H1 (cell line): ENCODE results near the gene NAIF1. TPM values are rescaled to one million over a fixed set of nuclear protein-coding genes. Genes with fewer than 3 reads are reported as not detected.

Source experiments
- CTCF ChIA-PET: fragments of 300-600 bp; sonication (Branson Sonifier 250); formaldehyde crosslinking; loops from one replicate; lab custom pipeline; 2021; ENCODE audit not compliant: partially characterized antibody; lab: Charles Lee
- POLR2A ChIA-PET: fragments of 300-600 bp; sonication (Branson Sonifier 250); formaldehyde crosslinking; loops from one replicate; lab custom pipeline; 2021; ENCODE audit warnings: inconsistent platforms; ENCODE audit not compliant: partially characterized antibody; lab: Charles Lee
- DNase-seq, 2 experiments: peaks; one replicate each; pipeline versions ENCODE4 v3.0.0 to v3.0.0-alpha.2; 2010 to 2022; ENCODE audit warnings: low spot score in 2 of 2, low read depth in 1 of 2, mixed read lengths in 1 of 2
- FAIRE-seq: peaks from 2 replicates; lab custom pipeline; 2011; peaks lifted over from hg19 to GRCh38; lab: Jason Lieb, UNC
- H2AFZ ChIP-seq: 2 replicates; pipeline ENCODE4 v1.8.1; 2012; ENCODE audit warnings: low read length, inconsistent platforms
- H2AK5ac ChIP-seq: 2 replicates; pipeline ENCODE4 v1.6.1; 2013; ENCODE audit warnings: low read depth, low read length
- H2BK120ac ChIP-seq: replicated peaks from 2 replicates; pipeline ENCODE3; 2013; ENCODE audit warnings: low read depth, low read length, inconsistent platforms
- H2BK12ac ChIP-seq: 2 replicates; pipeline ENCODE4 v1.6.1; 2013; ENCODE audit warnings: low read depth, low read length
- H2BK15ac ChIP-seq: 2 replicates; pipeline ENCODE4 v1.6.1; 2013; ENCODE audit warnings: low read length
- H2BK20ac ChIP-seq: 2 replicates; pipeline ENCODE4 v1.6.1; 2013; ENCODE audit warnings: low read length
- H2BK5ac ChIP-seq: 2 replicates; pipeline ENCODE4 v1.6.1; 2013; ENCODE audit warnings: low read depth, low read length
- H3K14ac ChIP-seq: 2 replicates; pipeline ENCODE4 v1.6.1; 2013; ENCODE audit warnings: inconsistent platforms; ENCODE audit not compliant: insufficient read length
- H3K18ac ChIP-seq: 2 replicates; pipeline ENCODE4 v1.6.1; 2013; ENCODE audit warnings: low read length; ENCODE audit errors: extremely low read depth
- H3K23ac ChIP-seq: 2 replicates; pipeline ENCODE4 v1.6.1; 2013; ENCODE audit warnings: inconsistent platforms; ENCODE audit not compliant: insufficient read length
- H3K23me2 ChIP-seq: 2 replicates; pipeline ENCODE4 v1.6.1; 2013; ENCODE audit warnings: low read depth, low read length
- H3K27ac ChIP-seq: 2 replicates; pipeline ENCODE4 v1.6.1; 2011; ENCODE audit warnings: low read depth, low read length, inconsistent platforms
- H3K27me3 ChIP-seq, 4 experiments: replicated peaks in 1 of 4; 1 replicate in 1 of 4; 2 replicates in 3 of 4; pipeline versions ENCODE4 v1.6.1 to v1.8.1; 2011 to 2013; ENCODE audit warnings: low read length in 3 of 4, mild to moderate bottlenecking in 3 of 4, inconsistent platforms in 2 of 4, mixed read lengths in 2 of 4, moderate library complexity in 1 of 4; ENCODE audit not compliant: control insufficient read depth in 3 of 4, insufficient read depth in 3 of 4; ENCODE audit errors: extremely low read depth in 1 of 4
- H3K36me3 ChIP-seq, 4 experiments: 2 replicates each; pipeline versions ENCODE4 v1.6.1 to v1.8.1; 2011 to 2013; ENCODE audit warnings: mild to moderate bottlenecking in 4 of 4, low read length in 3 of 4, moderate library complexity in 2 of 4, control low read depth in 1 of 4, inconsistent platforms in 1 of 4; ENCODE audit not compliant: insufficient read depth in 4 of 4, control insufficient read depth in 2 of 4
- H3K4ac ChIP-seq: replicated peaks from 2 replicates; pipeline ENCODE3; 2013; ENCODE audit warnings: low read length, low read depth, mixed read lengths, inconsistent platforms; ENCODE audit not compliant: insufficient read length
- H3K4me1 ChIP-seq, 4 experiments: replicated peaks in 1 of 4; 1 replicate in 1 of 4; 2 replicates in 3 of 4; pipeline versions ENCODE4 v1.6.1 to v1.8.1; 2011 to 2013; ENCODE audit warnings: low read length in 3 of 4, inconsistent platforms in 2 of 4, mixed read lengths in 1 of 4; ENCODE audit not compliant: insufficient read depth in 4 of 4, control insufficient read depth in 3 of 4
- H3K4me2 ChIP-seq, 2 experiments: 2 replicates each; pipeline versions ENCODE4 v1.6.1 to v1.8.1; 2011 to 2013; ENCODE audit warnings: low read depth in 2 of 2, low read length in 2 of 2, control low read depth in 1 of 2, inconsistent platforms in 1 of 2, mild to moderate bottlenecking in 1 of 2; ENCODE audit not compliant: insufficient read depth in 1 of 2
- H3K4me3 ChIP-seq, 4 experiments: fragments of 200-600, 300-600 bp in 1 of 4; sonication (generic), shearing (Covaris generic), sonication (Bioruptor Twin) in 1 of 4; 2 replicates each; pipeline versions ENCODE4 v1.5.1 to v1.8.1; 2011 to 2016; ENCODE audit warnings: low read length in 4 of 4, low read depth in 3 of 4, control low read depth in 2 of 4, inconsistent platforms in 2 of 4, mild to moderate bottlenecking in 2 of 4, mixed read lengths in 1 of 4, moderate library complexity in 1 of 4; ENCODE audit not compliant: insufficient read depth in 2 of 4; ENCODE audit errors: extremely low read depth in 1 of 4
- H3K56ac ChIP-seq: replicated peaks from 2 replicates; pipeline ENCODE3; 2013; ENCODE audit warnings: low read depth, mild to moderate bottlenecking, mixed read lengths, low read length, inconsistent platforms; ENCODE audit not compliant: insufficient read length
- H3K79me1 ChIP-seq: 2 replicates; pipeline ENCODE4 v1.6.1; 2013; ENCODE audit warnings: low read depth, low read length, control low read depth
- H3K79me2 ChIP-seq, 2 experiments: 2 replicates each; pipeline versions ENCODE4 v1.6.1 to v1.8.1; 2012 to 2013; ENCODE audit warnings: low read length in 2 of 2, mild to moderate bottlenecking in 2 of 2, inconsistent platforms in 1 of 2; ENCODE audit not compliant: insufficient read depth in 2 of 2, control insufficient read depth in 1 of 2
- H3K9ac ChIP-seq, 4 experiments: replicated peaks in 1 of 4; 1 replicate in 1 of 4; 2 replicates in 3 of 4; pipeline versions ENCODE4 v1.6.1 to v1.8.1; 2011 to 2013; ENCODE audit warnings: low read depth in 3 of 4, low read length in 3 of 4, control low read depth in 2 of 4, mild to moderate bottlenecking in 2 of 4, moderate library complexity in 2 of 4, inconsistent platforms in 1 of 4; ENCODE audit errors: extremely low read depth in 1 of 4
- H3K9me3 ChIP-seq, 2 experiments: 2 replicates each; pipeline versions ENCODE4 v1.6.1 to v1.8.1; 2012 to 2013; ENCODE audit warnings: mild to moderate bottlenecking in 2 of 2, moderate library complexity in 2 of 2, control low read depth in 1 of 2, inconsistent platforms in 1 of 2, low read depth in 1 of 2, low read length in 1 of 2, mixed read lengths in 1 of 2; ENCODE audit not compliant: insufficient read depth in 2 of 2
- H4K20me1 ChIP-seq, 2 experiments: replicated peaks in 1 of 2; 2 replicates each; pipeline versions ENCODE3 to v1.8.1; 2011 to 2013; ENCODE audit warnings: inconsistent platforms in 2 of 2, low read length in 2 of 2, mild to moderate bottlenecking in 1 of 2; ENCODE audit not compliant: insufficient read depth in 2 of 2, control insufficient read depth in 1 of 2
- H4K5ac ChIP-seq: 2 replicates; pipeline ENCODE4 v1.6.1; 2013; ENCODE audit warnings: low read length, low read depth, mixed read lengths, inconsistent platforms; ENCODE audit not compliant: insufficient read length
- H4K8ac ChIP-seq: 2 replicates; pipeline ENCODE4 v1.8.0; 2013; ENCODE audit warnings: mild to moderate bottlenecking, moderate library complexity, low read length, inconsistent platforms; ENCODE audit not compliant: insufficient read depth; ENCODE audit errors: extremely low read depth
- H4K91ac ChIP-seq: replicated peaks from 2 replicates; pipeline ENCODE3; 2013; ENCODE audit warnings: low read length, mixed read lengths, inconsistent platforms; ENCODE audit not compliant: insufficient read length
- CHD1 ChIP-seq: IDR thresholded peaks from 2 replicates; pipeline ENCODE4 v1.6.1; 2012; ENCODE audit warnings: low read depth, low read length, improper control_type of control experiment
- CTCF ChIP-seq, 3 experiments: IDR thresholded peaks; 1 replicate in 2 of 3; 2 replicates in 1 of 3; pipeline versions ENCODE4 v1.5.1 to v1.6.1; 2011; ENCODE audit warnings: low read length in 3 of 3, mild to moderate bottlenecking in 3 of 3, inconsistent platforms in 2 of 3, low read depth in 1 of 3, moderate library complexity in 1 of 3; ENCODE audit not compliant: insufficient read depth in 1 of 3; ENCODE audit errors: control extremely low read depth in 1 of 3
- JUN ChIP-seq: IDR thresholded peaks from 2 replicates; pipeline ENCODE4 v1.6.1; 2011; ENCODE audit warnings: low read depth, mild to moderate bottlenecking, improper control_type of control experiment, low read length
- SIN3A ChIP-seq, 2 experiments: IDR thresholded peaks in 1 of 2; conservative IDR thresholded peaks in 1 of 2; 2 replicates each; pipeline ENCODE4 v1.6.1; 2011 to 2012; ENCODE audit warnings: low read length in 2 of 2, improper control_type of control experiment in 1 of 2, low read depth in 1 of 2, mild to moderate bottlenecking in 1 of 2
- SUZ12 ChIP-seq: fragments of 200-600 bp; sonication (generic); IDR thresholded peaks from 2 replicates; pipeline ENCODE4 v1.6.1; 2012; ENCODE audit warnings: mild to moderate bottlenecking, inconsistent platforms, low read length, moderate library complexity, mixed read lengths
- WGBS, 2 experiments: shearing (Covaris generic) in 1 of 2; methylation state at CpG; one replicate each; pipeline versions ENCODE4 v1.1.6 to v1.1.7; 2013 to 2015; ENCODE audit warnings: low lambda C conversion rate in 2 of 2, mixed read lengths in 2 of 2, inconsistent platforms in 1 of 2, low coverage in 1 of 2, missing lambda C conversion rate in 1 of 2; ENCODE audit not compliant: insufficient replicate concordance in 2 of 2, insufficient coverage in 1 of 2, insufficient read length in 1 of 2; ENCODE audit errors: extremely low coverage in 1 of 2, missing lambda C conversion rate in 1 of 2; 5-methylcytosine and 5-hydroxymethylcytosine counted together
- polyA plus RNA-seq, 7 experiments: library from polyadenylated mRNA; depleted of rRNA in 3 of 7; stranded (reverse) in 5 of 7; unstranded in 2 of 7; fragments of >200 nt in 5 of 7; fragments of 200-250 nt in 2 of 7; gene quantifications; 1 replicate in 5 of 7; 2 replicates in 1 of 7; 4 replicates in 1 of 7; pipeline versions ENCODE4 v1.2.1 to v1.2.3, GENCODE V29; 2011 to 2013; ENCODE audit warnings: missing spikeins in 2 of 7, mixed read lengths in 2 of 7
- total RNA-seq: library from RNA; stranded (reverse); fragmentation: NEBNext Ultra II Directional; extraction: Animal tissue kit (Norgen Biotek cat#: 25700); gene quantifications from 2 replicates; pipeline ENCODE4 v1.2.1, GENCODE V29; 2021

Gene NAIF1
- total and polyA plus RNA-seq, 2 of the 8 experiments (the other 6 are each of a cell fraction or from before 2014, with no cell fraction given): 8.7 to 9.0 TPM

- Histone ChIP-seq H2AFZ (no peak overlapping the region), H3K23me2 (no peaks in the 10 kb centered on the region), H2BK12ac (no peak overlapping the region), H4K20me1 (no peaks in the 10 kb centered on the region), H3K4me3 (no peak overlapping the region), H3K9ac (no peak overlapping the region), H3K4ac (no peak overlapping the region), H4K91ac (no peak overlapping the region), H3K27me3 (no peaks in the 10 kb centered on the region), H2BK5ac (no peak overlapping the region), H4K5ac (no peak overlapping the region), H3K14ac (no peak overlapping the region), H2BK20ac (no peak overlapping the region), H3K36me3 (no peaks in the 10 kb centered on the region), H3K56ac (no peak overlapping the region), H3K79me2 (no peaks in the 10 kb centered on the region), H3K79me1 (no peaks in the 10 kb centered on the region), H3K18ac (no peak overlapping the region), H4K8ac (no peak overlapping the region), H3K4me2 (no peak overlapping the region), H3K9me3 (no peaks in the 10 kb centered on the region), H2AK5ac (no peak overlapping the region), H2BK120ac (no peak overlapping the region), H3K4me1 (no peaks in the 10 kb centered on the region), H3K27ac (no peak overlapping the region), H2BK15ac (no peak overlapping the region), H3K23ac (no peak overlapping the region)
- DNase-seq (no peak), FAIRE-seq (no peak)
- TF ChIP-seq JUN (no peak), CHD1 (no peak), SUZ12 (no peak), SIN3A (conservative IDR thresholded peaks at IDR 0.05 in 1 of 2, IDR thresholded peaks at IDR 0.05 in 1 of 2; ENCODE audit: low read depth in 1 of 2, low read length in 2 of 2) (no peak), CTCF (IDR thresholded peaks at IDR 0.05; ENCODE audit: control extremely low read depth in 1 of 3, insufficient read depth in 1 of 3, low read depth in 1 of 3, low read length in 3 of 3) (no peak)
- WGBS, 2 experiments: 36% methylated on average over 1 of the region's 1 CpG; no CpG with 5 or more reads in 1 of the 2 experiments
- POLR2A ChIA-PET: no interaction called here
- CTCF ChIA-PET: interaction anchor here (0.6 to 38.5 kb wide), 14 partner anchors 10 to 72 kb away, joined by 3 to 825 read pairs (median 4); partner anchors contain the start of gene DPM2
Observed at GRCh38 chr9:128021098-128021497, 46.0 kb downstream of the NAIF1 start.
